ENCODE data around the gene GUCY1B1.

Gene GUCY1B1

GRCh38 chr4:155837203-155837796 lies 78.5 kb downstream of the GUCY1B1 start:
- H3K4me3 ChIP-seq (replicated peaks; ENCODE audit: low read depth, low read length): no peak overlapping the region
- DNase-seq (ENCODE audit: extremely low read depth, low read depth): no peak
- no peak for TF ChIP-seq CTCF (IDR thresholded peaks at IDR 0.05; ENCODE audit: low read depth, low read length, missing control alignments)

- H3K4me3 ChIP-seq (replicated peaks; ENCODE audit: low read depth, low read length): no peak overlapping the region
- DNase-seq (ENCODE audit: extremely low read depth, low read depth): no peak
- TF ChIP-seq CTCF (IDR thresholded peaks at IDR 0.05; ENCODE audit: low read depth, low read length, missing control alignments): no peak
Observed at GRCh38 chr4:155842080-155842479, 83.3 kb downstream of the GUCY1B1 start.

- DNase-seq (ENCODE audit: extremely low read depth, low read depth): no peak
- no peak for TF ChIP-seq CTCF (IDR thresholded peaks at IDR 0.05; ENCODE audit: low read depth, low read length, missing control alignments)
- H3K4me3 ChIP-seq (replicated peaks; ENCODE audit: low read depth, low read length): no peak overlapping the region
Observed at GRCh38 chr4:155846929-155847328, 88.1 kb downstream of the GUCY1B1 start.

- no peak overlapping the region for H3K4me3 ChIP-seq (replicated peaks; ENCODE audit: low read depth, low read length)
- no peak for TF ChIP-seq CTCF (IDR thresholded peaks at IDR 0.05; ENCODE audit: low read depth, low read length, missing control alignments)
- no peak for DNase-seq (ENCODE audit: extremely low read depth, low read depth)
Observed at GRCh38 chr4:155849042-155849441, 90.2 kb downstream of the GUCY1B1 start.

GRCh38 chr4:155853189-155853588 lies 94.4 kb downstream of the GUCY1B1 start:
- H3K4me3 ChIP-seq (replicated peaks; ENCODE audit: low read depth, low read length): no peak overlapping the region
- TF ChIP-seq CTCF (IDR thresholded peaks at IDR 0.05; ENCODE audit: low read depth, low read length, missing control alignments): no peak
- no peak for DNase-seq (ENCODE audit: extremely low read depth, low read depth)

GRCh38 chr4:155854582-155855226 lies 95.9 kb downstream of the GUCY1B1 start:
- TF ChIP-seq CTCF (IDR thresholded peaks at IDR 0.05; ENCODE audit: low read depth, low read length, missing control alignments): no peak
- H3K4me3 ChIP-seq (replicated peaks; ENCODE audit: low read depth, low read length): no peak overlapping the region
- no peak for DNase-seq (ENCODE audit: extremely low read depth, low read depth)

All from HFF-Myc (cell line).